ENCODE results near the gene ASZ1. TPM values are rescaled to one million over a fixed set of nuclear protein-coding genes. Genes with fewer than 3 reads are reported as not detected.

Gene ASZ1
- total RNA-seq, 1 donor from 2014 or later = not detected

DNA sequence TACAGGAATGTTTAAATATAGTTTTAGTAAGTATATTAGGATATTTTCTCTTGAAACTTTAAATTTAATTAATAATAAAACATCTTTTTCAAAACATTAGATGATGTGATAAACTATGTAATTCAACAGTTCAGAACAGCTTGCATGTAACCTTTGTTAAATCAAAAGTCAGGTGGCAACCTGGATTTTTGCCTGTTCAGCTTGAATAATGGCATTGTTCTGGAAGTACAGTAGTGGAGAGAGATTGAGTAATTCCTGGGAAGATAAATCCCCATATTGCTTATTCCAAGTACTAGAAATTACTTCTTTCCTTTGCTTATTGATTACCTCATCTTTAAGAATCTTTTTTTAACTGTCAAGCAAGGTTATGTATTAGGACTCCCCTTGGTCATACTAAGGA is 32.4 kb upstream of the ASZ1 start:
- ATAC-seq = no peak
- no peaks in the 10 kb centered on the region for H3K36me3 ChIP-seq
- TF ChIP-seq, protein P1, sequence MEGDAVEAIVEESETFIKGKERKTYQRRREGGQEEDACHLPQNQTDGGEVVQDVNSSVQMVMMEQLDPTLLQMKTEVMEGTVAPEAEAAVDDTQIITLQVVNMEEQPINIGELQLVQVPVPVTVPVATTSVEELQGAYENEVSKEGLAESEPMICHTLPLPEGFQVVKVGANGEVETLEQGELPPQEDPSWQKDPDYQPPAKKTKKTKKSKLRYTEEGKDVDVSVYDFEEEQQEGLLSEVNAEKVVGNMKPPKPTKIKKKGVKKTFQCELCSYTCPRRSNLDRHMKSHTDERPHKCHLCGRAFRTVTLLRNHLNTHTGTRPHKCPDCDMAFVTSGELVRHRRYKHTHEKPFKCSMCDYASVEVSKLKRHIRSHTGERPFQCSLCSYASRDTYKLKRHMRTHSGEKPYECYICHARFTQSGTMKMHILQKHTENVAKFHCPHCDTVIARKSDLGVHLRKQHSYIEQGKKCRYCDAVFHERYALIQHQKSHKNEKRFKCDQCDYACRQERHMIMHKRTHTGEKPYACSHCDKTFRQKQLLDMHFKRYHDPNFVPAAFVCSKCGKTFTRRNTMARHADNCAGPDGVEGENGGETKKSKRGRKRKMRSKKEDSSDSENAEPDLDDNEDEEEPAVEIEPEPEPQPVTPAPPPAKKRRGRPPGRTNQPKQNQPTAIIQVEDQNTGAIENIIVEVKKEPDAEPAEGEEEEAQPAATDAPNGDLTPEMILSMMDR (IDR thresholded peaks at IDR 0.05) = no peak
- no peak overlapping the region for H3K27ac ChIP-seq
- no peaks in the 10 kb centered on the region for H3K27me3 ChIP-seq
- no peak overlapping the region for H3K4me3 ChIP-seq
- no peak for DNase-seq
- H3K9me3 ChIP-seq = no peaks in the 10 kb centered on the region
- H3K4me1 ChIP-seq = no peaks in the 10 kb centered on the region
- intact Hi-C loops (cut with DNase I) = no loop called here

DNA sequence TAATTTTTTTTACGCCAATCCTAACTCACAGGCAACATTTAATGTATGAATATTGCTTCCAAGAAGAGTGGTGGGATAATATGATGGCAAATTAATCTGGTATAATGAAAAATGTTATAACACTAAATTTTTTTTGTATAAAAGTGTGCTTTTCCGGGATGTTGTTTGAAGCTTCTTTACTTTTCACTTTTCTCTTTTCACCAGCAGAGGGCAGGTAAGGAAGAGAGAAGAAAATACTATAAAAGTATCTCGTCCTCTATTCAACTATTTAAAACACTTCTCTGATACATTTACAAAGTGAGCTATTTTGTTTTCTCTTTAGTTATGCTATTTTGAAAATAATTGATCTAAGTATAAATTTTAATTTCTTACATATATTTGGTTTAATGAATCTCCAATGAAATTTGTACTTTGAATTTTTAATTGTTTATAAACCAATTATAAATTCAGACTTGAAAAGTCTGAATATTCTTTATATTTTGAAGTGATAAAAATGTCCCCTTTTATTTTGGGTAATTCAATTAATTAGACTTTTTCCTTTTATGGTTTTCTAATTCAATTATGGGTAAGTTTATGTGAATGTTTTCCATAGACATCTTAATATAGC is 31.8 kb upstream of the ASZ1 start:
- TF ChIP-seq, protein P1 (IDR thresholded peaks at IDR 0.05) = peak; percentile 65
- H3K4me3 ChIP-seq = no peak overlapping the region
- H3K27me3 ChIP-seq = no peaks in the 10 kb centered on the region
- H3K4me1 ChIP-seq = no peaks in the 10 kb centered on the region
- DNase-seq = no peak
- H3K9me3 ChIP-seq = no peaks in the 10 kb centered on the region
- no peak overlapping the region for H3K27ac ChIP-seq
- intact Hi-C loops (cut with DNase I) = no loop called here
- no peaks in the 10 kb centered on the region for H3K36me3 ChIP-seq
- ATAC-seq = no peak

DNA sequence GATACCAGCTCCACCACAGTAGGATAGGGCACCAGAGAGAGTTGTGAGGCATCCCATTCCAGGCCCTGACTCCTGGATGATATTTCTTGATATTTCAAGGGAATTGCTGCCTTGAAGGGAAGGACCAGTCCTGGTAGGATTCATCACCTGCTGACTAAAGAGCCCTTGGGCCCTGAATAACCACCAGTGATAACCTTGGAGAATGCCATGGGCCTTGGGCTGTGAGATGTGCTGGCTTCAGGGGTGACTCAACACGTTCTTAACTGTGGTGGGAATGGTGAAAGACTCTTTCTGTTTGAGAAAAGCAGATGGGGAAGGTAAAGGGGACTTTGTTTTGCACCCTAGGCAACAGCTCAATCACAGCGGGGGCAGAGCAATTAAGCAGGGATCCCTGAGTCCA is 21.4 kb upstream of the ASZ1 start:
- Histone ChIP-seq H3K27ac (no peak overlapping the region), H3K4me3 (no peak overlapping the region), H3K9me3 (no peaks in the 10 kb centered on the region), H3K36me3 (no peaks in the 10 kb centered on the region), H3K4me1 (no peaks in the 10 kb centered on the region), H3K27me3 (no peaks in the 10 kb centered on the region)
- intact Hi-C loops (cut with DNase I) = no loop called here
- no peak for ATAC-seq
- DNase-seq = no peak
- TF ChIP-seq, protein P1 (IDR thresholded peaks at IDR 0.05) = no peak

DNA sequence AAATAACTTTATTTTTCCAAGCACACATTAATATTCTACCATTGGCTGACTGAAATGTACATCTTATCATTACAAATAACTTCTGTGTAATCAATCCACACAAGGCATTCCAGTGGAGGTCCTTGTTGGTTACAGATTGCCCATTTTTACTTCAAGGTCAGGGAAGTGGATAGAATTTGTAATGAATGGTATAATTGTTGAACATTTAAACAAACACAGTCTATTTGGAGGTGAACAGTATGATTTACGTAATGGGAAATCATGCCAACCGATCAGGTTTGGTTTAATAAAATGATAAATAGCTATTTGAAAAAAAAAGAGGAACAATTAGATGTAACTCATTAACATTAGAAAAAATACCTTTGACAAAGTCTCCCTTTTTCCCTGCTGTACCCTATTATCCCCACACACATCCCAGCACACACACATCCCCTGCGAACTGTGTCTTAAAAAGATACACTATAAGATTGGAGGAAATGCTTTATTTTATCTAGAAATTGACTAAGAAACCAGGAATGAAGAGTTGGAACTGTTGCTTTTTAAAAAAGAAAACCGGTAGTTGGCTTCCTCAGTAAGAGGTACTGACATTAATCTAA is 19.0 kb upstream of the ASZ1 start:
- Histone ChIP-seq H3K27me3 (no peaks in the 10 kb centered on the region), H3K4me1 (no peaks in the 10 kb centered on the region), H3K27ac (no peak overlapping the region), H3K36me3 (no peaks in the 10 kb centered on the region), H3K9me3 (no peaks in the 10 kb centered on the region), H3K4me3 (no peak overlapping the region)
- TF ChIP-seq, protein P1 (IDR thresholded peaks at IDR 0.05) = no peak
- ATAC-seq = no peak
- intact Hi-C loops (cut with DNase I) = no loop called here
- no peak for DNase-seq

DNA sequence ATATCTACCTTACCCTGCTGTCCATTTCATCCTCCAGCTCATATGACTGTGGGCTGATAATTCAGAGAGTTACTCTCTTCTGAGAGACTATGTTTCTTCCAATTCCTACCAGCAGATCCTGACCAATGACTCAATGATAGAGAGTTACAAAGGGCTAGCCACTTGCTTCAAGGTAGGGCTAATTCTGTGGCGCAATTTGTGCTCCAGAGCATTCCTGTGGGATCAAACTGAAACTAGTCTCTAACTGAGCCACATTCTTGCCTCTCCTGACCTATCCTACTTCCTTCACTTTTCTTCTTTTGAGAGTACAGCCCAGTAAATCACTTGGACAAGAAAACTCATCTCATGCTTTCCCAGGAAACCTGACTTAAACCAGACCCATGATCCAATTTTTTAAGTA is 17.9 kb upstream of the ASZ1 start:
- TF ChIP-seq, protein P1 (IDR thresholded peaks at IDR 0.05) = no peak
- Histone ChIP-seq H3K36me3 (no peaks in the 10 kb centered on the region), H3K4me3 (no peak overlapping the region), H3K27ac (no peak overlapping the region), H3K27me3 (no peaks in the 10 kb centered on the region), H3K4me1 (no peaks in the 10 kb centered on the region), H3K9me3 (no peaks in the 10 kb centered on the region)
- DNase-seq = no peak
- intact Hi-C loops (cut with DNase I) = no loop called here
- ATAC-seq = peak; percentile 54

All from upper lobe of right lung (tissue), 1 donor.